Prostate gland (tissue), 2 donors: Measurements from ENCODE around the gene MRPL54.

ENCODE experiments used
- CTCF ChIP-seq, 4 experiments: fragments of 200-600 bp in 2 of 4; fragments of 450-650 bp in 2 of 4; sonication (generic) in 2 of 4; IDR thresholded peaks; 1 replicate in 3 of 4; 2 replicates in 1 of 4; pipeline ENCODE4 v1.5.1; 2016 to 2019; ENCODE audit warnings: antibody characterized with exemption in 4 of 4, mild to moderate bottlenecking in 2 of 4, moderate library complexity in 2 of 4
- POLR2AphosphoS5 ChIP-seq: sonication (generic); formaldehyde crosslinking; IDR thresholded peaks from one replicate; pipeline ENCODE4 v1.6.1; 2017; ENCODE audit warnings: antibody characterized with exemption

GRCh38 chr19:3778899-3779723 is 16.6 kb downstream of the MRPL54 start:
- no peak for TF ChIP-seq CTCF (IDR thresholded peaks at IDR 0.05)
- no peak for TF ChIP-seq POLR2AphosphoS5
